H1 (cell line): ENCODE measurements around the gene IL31RA. TPM values are rescaled to one million over a fixed set of nuclear protein-coding genes. Genes with fewer than 3 reads are reported as not detected.

Experiments
- CHD1 ChIP-seq: IDR thresholded peaks from 2 replicates; pipeline ENCODE4 v1.6.1; 2012; ENCODE audit warnings: low read depth, low read length, improper control_type of control experiment
- CHD7 ChIP-seq: fragments of 300-600 bp; sonication (generic); IDR thresholded peaks from 2 replicates; pipeline ENCODE4 v1.7.1; 2012; ENCODE audit warnings: low read length, moderate library complexity, mild to moderate bottlenecking, inconsistent platforms; ENCODE audit not compliant: insufficient replicate concordance
- CREB1 ChIP-seq: IDR thresholded peaks from 2 replicates; pipeline ENCODE4 v1.6.1; 2012; ENCODE audit warnings: inconsistent platforms
- JUN ChIP-seq: IDR thresholded peaks from 2 replicates; pipeline ENCODE4 v1.6.1; 2011; ENCODE audit warnings: low read depth, mild to moderate bottlenecking, improper control_type of control experiment, low read length
- SIX5 ChIP-seq: IDR thresholded peaks from 2 replicates; pipeline ENCODE4 v1.6.1; 2011; ENCODE audit warnings: mild to moderate bottlenecking, low read depth, low read length
- SUZ12 ChIP-seq: fragments of 200-600 bp; sonication (generic); IDR thresholded peaks from 2 replicates; pipeline ENCODE4 v1.6.1; 2012; ENCODE audit warnings: mild to moderate bottlenecking, inconsistent platforms, low read length, moderate library complexity, mixed read lengths
- polyA plus RNA-seq, 7 experiments: library from polyadenylated mRNA; depleted of rRNA in 3 of 7; stranded (reverse) in 5 of 7; unstranded in 2 of 7; fragments of >200 nt in 5 of 7; fragments of 200-250 nt in 2 of 7; gene quantifications; 1 replicate in 5 of 7; 2 replicates in 1 of 7; 4 replicates in 1 of 7; pipeline versions ENCODE4 v1.2.1 to v1.2.3, GENCODE V29; 2011 to 2013; ENCODE audit warnings: missing spikeins in 2 of 7, mixed read lengths in 2 of 7
- total RNA-seq: library from RNA; stranded (reverse); fragmentation: NEBNext Ultra II Directional; extraction: Animal tissue kit (Norgen Biotek cat#: 25700); gene quantifications from 2 replicates; pipeline ENCODE4 v1.2.1, GENCODE V29; 2021

The IL31RA gene
- total and polyA plus RNA-seq, 2 of the 8 experiments (the other 6 are each of a cell fraction or from before 2014, with no cell fraction given): not detected

DNA sequence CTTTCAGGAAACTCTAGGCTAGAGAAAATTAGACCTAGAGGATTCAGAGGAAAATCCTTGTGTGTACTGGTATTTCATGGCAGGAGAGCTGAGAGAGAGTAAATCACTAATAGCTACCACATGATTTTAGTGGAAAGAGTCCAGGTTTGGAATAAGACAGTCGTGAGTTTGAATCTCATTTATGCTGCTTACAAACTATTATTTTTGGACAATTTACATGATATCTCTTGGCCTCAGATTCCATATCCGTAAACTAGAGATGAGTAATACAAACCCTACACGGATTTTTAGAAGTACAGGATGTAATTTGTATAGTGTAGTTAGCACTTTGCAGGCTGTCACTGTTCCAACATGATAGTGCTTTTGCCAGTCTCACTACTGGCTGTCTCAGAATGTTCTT lies 2.7 kb downstream of the IL31RA start (continued):
- TF ChIP-seq JUN (no peak), SUZ12 (no peak), SIX5 (no peak), CHD1 (no peak), CHD7 (no peak), CREB1 (no peak)
